GM10266 (cell line): ENCODE results near the gene CUL9.

ENCODE experiments used
- DNase-seq: peaks from one replicate; pipeline ENCODE4 v3.0.0; 2012; ENCODE audit errors: extremely low spot score
- TF ChIP-seq, protein P1 (sequence below): IDR thresholded peaks from 2 replicates; pipeline ENCODE4 v1.5.1; 2012; ENCODE audit warnings: mild to moderate bottlenecking, low read depth; ENCODE audit not compliant: control insufficient read depth, insufficient read depth; ENCODE audit errors: missing control alignments

Gene CUL9

DNA sequence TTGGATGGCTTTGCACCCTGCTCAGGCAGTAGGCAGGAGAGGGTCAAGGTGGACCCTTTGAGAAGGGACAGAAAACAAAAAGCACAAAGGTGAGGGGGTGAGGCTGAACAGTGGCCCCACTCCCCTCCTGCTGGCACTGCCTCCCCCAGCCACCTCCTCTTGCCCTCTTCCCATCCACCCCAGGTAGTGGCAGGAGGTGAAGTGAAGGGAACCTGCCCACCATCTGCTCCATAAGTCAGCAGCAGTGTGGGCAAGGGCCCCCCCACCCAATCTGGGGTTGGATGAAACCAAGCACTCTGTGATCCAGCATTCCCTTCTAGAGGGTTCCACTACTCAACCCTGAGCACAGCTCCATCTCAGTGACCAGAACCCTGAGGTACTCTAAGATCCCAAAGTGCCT lies 89.9 kb downstream of the CUL9 start:
- TF ChIP-seq, protein P1, sequence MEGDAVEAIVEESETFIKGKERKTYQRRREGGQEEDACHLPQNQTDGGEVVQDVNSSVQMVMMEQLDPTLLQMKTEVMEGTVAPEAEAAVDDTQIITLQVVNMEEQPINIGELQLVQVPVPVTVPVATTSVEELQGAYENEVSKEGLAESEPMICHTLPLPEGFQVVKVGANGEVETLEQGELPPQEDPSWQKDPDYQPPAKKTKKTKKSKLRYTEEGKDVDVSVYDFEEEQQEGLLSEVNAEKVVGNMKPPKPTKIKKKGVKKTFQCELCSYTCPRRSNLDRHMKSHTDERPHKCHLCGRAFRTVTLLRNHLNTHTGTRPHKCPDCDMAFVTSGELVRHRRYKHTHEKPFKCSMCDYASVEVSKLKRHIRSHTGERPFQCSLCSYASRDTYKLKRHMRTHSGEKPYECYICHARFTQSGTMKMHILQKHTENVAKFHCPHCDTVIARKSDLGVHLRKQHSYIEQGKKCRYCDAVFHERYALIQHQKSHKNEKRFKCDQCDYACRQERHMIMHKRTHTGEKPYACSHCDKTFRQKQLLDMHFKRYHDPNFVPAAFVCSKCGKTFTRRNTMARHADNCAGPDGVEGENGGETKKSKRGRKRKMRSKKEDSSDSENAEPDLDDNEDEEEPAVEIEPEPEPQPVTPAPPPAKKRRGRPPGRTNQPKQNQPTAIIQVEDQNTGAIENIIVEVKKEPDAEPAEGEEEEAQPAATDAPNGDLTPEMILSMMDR = no peak
- no peak for DNase-seq

DNA sequence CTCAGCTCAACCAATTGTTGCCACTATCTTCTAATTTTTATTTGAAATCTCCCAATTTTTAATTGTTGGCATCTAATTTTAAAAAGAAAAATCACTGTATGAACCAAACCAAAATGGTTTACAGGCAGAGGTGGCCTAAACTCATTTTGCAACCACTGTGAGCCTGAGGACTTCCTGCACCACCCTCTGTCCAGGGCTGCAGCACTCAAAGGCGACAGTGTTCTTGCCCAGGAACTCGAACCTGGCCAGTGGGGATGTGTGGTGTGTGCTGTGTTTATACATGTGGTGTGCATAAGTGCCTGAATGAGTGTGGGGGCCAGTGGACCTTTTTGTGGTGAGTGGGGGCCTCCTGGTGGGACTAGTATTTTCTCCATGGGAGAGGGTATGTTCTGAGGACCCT lies 91.7 kb downstream of the CUL9 start:
- TF ChIP-seq, protein P1 = no peak
- DNase-seq = no peak
